ENCODE measurements around the gene TACC2.

DNA sequence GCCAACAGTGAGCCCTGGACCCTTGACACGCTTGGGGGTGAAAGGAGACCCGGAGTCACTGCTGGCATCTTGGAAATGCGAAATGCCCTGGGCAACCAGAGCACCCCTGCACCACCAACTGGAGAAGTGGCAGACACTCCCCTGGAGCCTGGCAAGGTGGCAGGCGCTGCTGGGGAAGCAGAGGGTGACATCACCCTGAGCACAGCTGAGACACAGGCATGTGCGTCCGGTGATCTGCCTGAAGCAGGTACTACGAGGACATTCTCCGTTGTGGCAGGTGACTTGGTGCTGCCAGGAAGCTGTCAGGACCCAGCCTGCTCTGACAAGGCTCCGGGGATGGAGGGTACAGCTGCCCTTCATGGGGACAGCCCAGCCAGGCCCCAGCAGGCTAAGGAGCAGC lies 98.5 kb downstream of the TACC2 start:
- TF ChIP-seq POLR2A (IDR thresholded peaks at IDR 0.05) (no peak), POLR2AphosphoS5 (IDR thresholded peaks at IDR 0.05) (no peak), CTCF (IDR thresholded peaks at IDR 0.05) (no peak)
